Smooth muscle cell (in vitro differentiated cells): ENCODE measurements around the gene SLC25A48. TPM values are rescaled to one million over a fixed set of nuclear protein-coding genes. Genes with fewer than 3 reads are reported as not detected.

ENCODE experiments used
- DNase-seq: peaks from one replicate; lab custom pipeline; 2025; ENCODE audit not compliant: unreplicated experiment; lab: John Stamatoyannopoulos, UW
- H2AFZ ChIP-seq: fragments of 200-600 bp; sonication (generic); 2 replicates; pipeline ENCODE4 v1.6.0; 2016; ENCODE audit warnings: antibody characterized with exemption, low read depth, mild to moderate bottlenecking
- H3F3A ChIP-seq: fragments of 200-600 bp; sonication (generic); 2 replicates; pipeline ENCODE4 v1.6.0; 2017; ENCODE audit warnings: antibody characterized with exemption, low read depth
- H3K27ac ChIP-seq: fragments of 200-600 bp; sonication (generic); 2 replicates; pipeline ENCODE4 v1.5.1; 2016; ENCODE audit warnings: low read depth, mild to moderate bottlenecking
- H3K27me3 ChIP-seq: fragments of 200-600 bp; sonication (generic); 2 replicates; pipeline ENCODE4 v1.6.1; 2016; ENCODE audit warnings: low read depth, mild to moderate bottlenecking
- H3K36me3 ChIP-seq: fragments of 200-600 bp; sonication (generic); 2 replicates; pipeline ENCODE4 v1.5.1; 2016; ENCODE audit warnings: low read depth
- H3K4me1 ChIP-seq: fragments of 200-600 bp; sonication (generic); 2 replicates; pipeline ENCODE4 v1.5.1; 2016; ENCODE audit warnings: low read depth
- H3K4me2 ChIP-seq: fragments of 200-600 bp; sonication (generic); 2 replicates; pipeline ENCODE4 v1.6.0; 2016; ENCODE audit warnings: mild to moderate bottlenecking
- H3K4me3 ChIP-seq: fragments of 200-600 bp; sonication (generic); 2 replicates; pipeline ENCODE4 v1.5.1; 2016; ENCODE audit warnings: mild to moderate bottlenecking
- H3K79me2 ChIP-seq: fragments of 200-600 bp; sonication (generic); 2 replicates; pipeline ENCODE4 v1.6.0; 2016; ENCODE audit warnings: low read depth, mild to moderate bottlenecking
- H3K9ac ChIP-seq: fragments of 200-600 bp; sonication (generic); 2 replicates; pipeline ENCODE4 v1.6.0; 2016; ENCODE audit warnings: low read depth
- H3K9me3 ChIP-seq: fragments of 200-600 bp; sonication (generic); replicated peaks from 2 replicates; pipeline ENCODE4 v1.5.1; 2016; ENCODE audit warnings: low read depth
- H4K20me1 ChIP-seq: fragments of 200-600 bp; sonication (generic); 2 replicates; pipeline ENCODE4 v1.6.0; 2016; ENCODE audit warnings: low read depth
- WGBS: methylation state at CpG from one replicate; pipeline ENCODE4 v1.1.7; 2016; ENCODE audit warnings: low lambda C conversion rate; 5-methylcytosine and 5-hydroxymethylcytosine counted together
- polyA plus RNA-seq: library from polyadenylated mRNA; unstranded; fragments of >200 nt; fragmentation: Nextera tagmentation; extraction: Ambion mirVana; gene quantifications from 2 replicates; pipeline ENCODE4 v1.2.1, GENCODE V29; 2016
- total RNA-seq: library from RNA; depleted of rRNA; stranded (reverse); fragments of >200 nt; gene quantifications from 2 replicates; pipeline ENCODE4 v1.2.3, GENCODE V29; 2014
- TF ChIP-seq, protein P1 (sequence below): fragments of 200-600 bp; sonication (generic); IDR thresholded peaks from 2 replicates; pipeline ENCODE4 v1.5.1; 2017; ENCODE audit warnings: borderline replicate concordance, mild to moderate bottlenecking, antibody characterized with exemption; ENCODE audit not compliant: insufficient read depth, poor library complexity, severe bottlenecking

SLC25A48 gene
- total and polyA plus RNA-seq, 2 experiments from 2014 or later = 0.85 to 4.0 TPM

DNA sequence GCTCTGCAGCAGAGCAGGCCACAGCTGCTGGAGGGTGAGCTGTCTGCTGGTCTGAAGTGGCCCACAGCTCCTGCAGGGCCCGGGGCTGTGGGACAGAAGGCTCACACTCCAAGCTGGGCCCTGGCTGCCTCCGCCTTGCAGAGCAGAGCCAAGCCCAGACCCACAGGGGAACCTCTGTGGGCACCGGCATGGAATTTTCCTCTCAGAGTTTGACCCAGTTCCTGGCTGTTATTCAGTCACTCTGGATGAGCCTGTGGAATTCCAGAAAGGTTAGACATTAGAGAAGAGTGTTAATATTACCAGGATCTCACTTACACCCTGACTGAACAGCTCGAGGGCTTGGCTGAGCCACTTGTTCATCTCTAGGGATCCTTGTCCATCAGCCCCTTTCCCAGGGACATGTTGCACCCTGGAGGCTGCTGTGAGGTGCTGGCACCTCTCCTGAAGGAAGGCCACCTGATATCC, 43.7 kb downstream of the SLC25A48 start:
- no peak for DNase-seq
- no peaks in the 10 kb centered on the region for H3F3A ChIP-seq
- TF ChIP-seq, protein P1, sequence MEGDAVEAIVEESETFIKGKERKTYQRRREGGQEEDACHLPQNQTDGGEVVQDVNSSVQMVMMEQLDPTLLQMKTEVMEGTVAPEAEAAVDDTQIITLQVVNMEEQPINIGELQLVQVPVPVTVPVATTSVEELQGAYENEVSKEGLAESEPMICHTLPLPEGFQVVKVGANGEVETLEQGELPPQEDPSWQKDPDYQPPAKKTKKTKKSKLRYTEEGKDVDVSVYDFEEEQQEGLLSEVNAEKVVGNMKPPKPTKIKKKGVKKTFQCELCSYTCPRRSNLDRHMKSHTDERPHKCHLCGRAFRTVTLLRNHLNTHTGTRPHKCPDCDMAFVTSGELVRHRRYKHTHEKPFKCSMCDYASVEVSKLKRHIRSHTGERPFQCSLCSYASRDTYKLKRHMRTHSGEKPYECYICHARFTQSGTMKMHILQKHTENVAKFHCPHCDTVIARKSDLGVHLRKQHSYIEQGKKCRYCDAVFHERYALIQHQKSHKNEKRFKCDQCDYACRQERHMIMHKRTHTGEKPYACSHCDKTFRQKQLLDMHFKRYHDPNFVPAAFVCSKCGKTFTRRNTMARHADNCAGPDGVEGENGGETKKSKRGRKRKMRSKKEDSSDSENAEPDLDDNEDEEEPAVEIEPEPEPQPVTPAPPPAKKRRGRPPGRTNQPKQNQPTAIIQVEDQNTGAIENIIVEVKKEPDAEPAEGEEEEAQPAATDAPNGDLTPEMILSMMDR = no peak
- no peaks in the 10 kb centered on the region for H3K36me3 ChIP-seq
- 79% methylated on average over 4 of the region's 4 CpGs for WGBS
- H3K9ac ChIP-seq = no peak overlapping the region
- H3K4me2 ChIP-seq = no peak overlapping the region
- no peaks in the 10 kb centered on the region for H4K20me1 ChIP-seq
- no peak overlapping the region for H2AFZ ChIP-seq
- no peaks in the 10 kb centered on the region for H3K9me3 ChIP-seq
- no peaks in the 10 kb centered on the region for H3K79me2 ChIP-seq
- no peaks in the 10 kb centered on the region for H3K4me1 ChIP-seq
- no peak overlapping the region for H3K27ac ChIP-seq
- H3K4me3 ChIP-seq = no peak overlapping the region
- peaks cover 14% of the 10 kb centered on the region for H3K27me3 ChIP-seq

DNA sequence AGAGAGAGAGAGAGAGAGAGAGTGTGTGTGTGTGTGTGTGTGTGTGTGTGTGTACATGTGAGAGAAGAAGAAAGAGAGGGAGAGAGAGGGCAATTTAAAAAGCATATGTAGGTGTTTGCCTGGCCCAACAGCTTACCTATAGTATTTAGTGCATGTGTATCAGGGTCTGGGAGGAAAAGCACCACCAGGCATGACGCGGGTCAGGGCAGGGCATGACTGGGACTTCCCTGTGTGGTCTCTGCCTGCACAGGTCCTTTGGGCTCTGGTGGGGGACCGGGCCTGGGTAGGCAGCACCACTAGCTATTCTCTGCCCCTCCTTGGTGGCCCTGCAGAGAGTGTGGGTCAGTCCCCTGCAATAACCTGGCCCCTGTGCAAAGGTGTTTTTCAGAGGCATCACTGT, 45.1 kb downstream of the SLC25A48 start:
- no peak overlapping the region for H3K9ac ChIP-seq
- no peak overlapping the region for H3K4me3 ChIP-seq
- H3K27ac ChIP-seq = no peak overlapping the region
- no peak overlapping the region for H3K4me2 ChIP-seq
- peaks cover 26% of the 10 kb centered on the region for H3K27me3 ChIP-seq
- no peaks in the 10 kb centered on the region for H3K79me2 ChIP-seq
- no peaks in the 10 kb centered on the region for H3K4me1 ChIP-seq
- no peak for DNase-seq
- H3K9me3 ChIP-seq = no peaks in the 10 kb centered on the region
- TF ChIP-seq, protein P1 = no peak
- WGBS = 96% methylated on average over 3 of the region's 3 CpGs
- no peak overlapping the region for H2AFZ ChIP-seq
- no peaks in the 10 kb centered on the region for H3K36me3 ChIP-seq
- no peaks in the 10 kb centered on the region for H3F3A ChIP-seq
- no peaks in the 10 kb centered on the region for H4K20me1 ChIP-seq

DNA sequence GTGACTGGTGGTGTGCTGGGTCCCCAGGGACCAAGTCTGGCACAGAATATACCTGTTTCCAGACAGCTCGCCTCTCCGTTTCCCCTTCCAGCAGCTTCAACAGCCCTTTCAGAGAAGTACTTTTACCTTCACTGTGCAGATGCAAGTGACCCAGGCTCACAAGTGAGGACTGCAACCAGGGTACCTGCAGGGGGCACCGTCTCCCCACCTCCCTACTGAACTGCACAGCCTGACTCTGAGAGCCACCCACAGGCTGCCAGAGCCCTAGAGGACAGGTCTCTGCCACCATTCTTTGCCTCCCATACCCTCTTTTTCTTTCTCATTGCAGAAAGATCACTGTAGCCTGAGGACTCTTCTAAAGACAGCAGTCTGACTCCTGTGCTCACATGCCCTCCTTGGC, 45.8 kb downstream of the SLC25A48 start:
- no peaks in the 10 kb centered on the region for H3K9me3 ChIP-seq
- 72% methylated on average over 3 of the region's 3 CpGs for WGBS
- no peaks in the 10 kb centered on the region for H3K4me1 ChIP-seq
- no peak overlapping the region for H3K4me2 ChIP-seq
- H3K27me3 ChIP-seq = peaks cover 33% of the 10 kb centered on the region
- no peak overlapping the region for H2AFZ ChIP-seq
- DNase-seq = no peak
- H3F3A ChIP-seq = no peaks in the 10 kb centered on the region
- no peaks in the 10 kb centered on the region for H3K79me2 ChIP-seq
- TF ChIP-seq, protein P1 = peak; percentile 15
- H3K9ac ChIP-seq = no peak overlapping the region
- H3K36me3 ChIP-seq = no peaks in the 10 kb centered on the region
- no peak overlapping the region for H3K4me3 ChIP-seq
- no peaks in the 10 kb centered on the region for H4K20me1 ChIP-seq
- no peak overlapping the region for H3K27ac ChIP-seq

DNA sequence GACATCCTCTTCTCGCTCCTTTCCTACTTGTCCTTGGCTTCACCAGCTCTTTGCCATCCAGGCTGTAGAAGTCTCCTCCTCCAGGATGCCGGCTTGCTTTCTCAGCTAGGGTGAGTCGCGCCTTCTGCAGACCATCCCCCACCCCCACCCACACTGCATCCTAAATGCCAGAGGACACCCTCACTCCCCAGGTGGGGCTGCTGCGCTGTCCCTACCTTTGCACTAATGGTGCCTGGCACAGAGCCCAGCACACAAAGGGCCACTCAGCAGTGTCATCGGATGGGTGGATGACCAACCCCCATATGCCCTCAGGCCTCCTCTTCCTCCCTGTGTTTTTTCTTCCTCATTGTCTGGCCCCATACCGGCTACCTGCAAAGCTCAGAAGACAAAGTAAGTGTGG, 46.3 kb downstream of the SLC25A48 start:
- no peak for DNase-seq
- no peak overlapping the region for H3K4me2 ChIP-seq
- TF ChIP-seq, protein P1 = no peak
- no peaks in the 10 kb centered on the region for H3F3A ChIP-seq
- H3K4me3 ChIP-seq = no peak overlapping the region
- H3K9me3 ChIP-seq = no peaks in the 10 kb centered on the region
- H2AFZ ChIP-seq = no peak overlapping the region
- no peaks in the 10 kb centered on the region for H4K20me1 ChIP-seq
- 73% methylated on average over 7 of the region's 7 CpGs for WGBS
- H3K9ac ChIP-seq = no peak overlapping the region
- H3K36me3 ChIP-seq = no peaks in the 10 kb centered on the region
- H3K4me1 ChIP-seq = no peaks in the 10 kb centered on the region
- H3K27ac ChIP-seq = no peak overlapping the region
- peaks cover 38% of the 10 kb centered on the region for H3K27me3 ChIP-seq
- H3K79me2 ChIP-seq = no peaks in the 10 kb centered on the region
